A549 (cell line): ENCODE measurements around the gene OTUD7B. TPM values are rescaled to one million over a fixed set of nuclear protein-coding genes. Genes with fewer than 3 reads are reported as not detected.

Source experiments
- ATAC-seq, 2 experiments: fragments of 200-7000 bp in 1 of 2; fragments of >200 bp in 1 of 2; cut with Nextera tagmentation in 1 of 2; cut with Tn5 transposase in 1 of 2; 3 replicates each; pipeline versions ENCODE4 v1.8.0 to v1.9.1; 2018 to 2020; ENCODE audit warnings: mild to moderate bottlenecking in 1 of 2, moderate library complexity in 1 of 2
- CTCF ChIA-PET: fragments of 300-600 bp; sonication (Branson Sonifier 250); formaldehyde crosslinking; extraction: SDS; loops from one replicate; lab custom pipeline; 2021; ENCODE audit warnings: antibody characterized with exemption, inconsistent platforms; lab: Yijun Ruan, JAX
- POLR2A ChIA-PET: fragments of 350-600 bp; formaldehyde crosslinking; extraction: SDS; loops from one replicate; lab custom pipeline; 2021; ENCODE audit warnings: antibody characterized with exemption, inconsistent platforms; lab: Yijun Ruan, JAX
- DNase-seq, 2 experiments: peaks; one replicate each; pipeline versions ENCODE4 v3.0.0 to v3.0.0-alpha.2; 2011 to 2016; ENCODE audit warnings: low read depth in 1 of 2, low spot score in 1 of 2
- FAIRE-seq: peaks from 2 replicates; lab custom pipeline; 2011; peaks lifted over from hg19 to GRCh38; lab: Jason Lieb, UNC
- H3K27ac ChIP-seq, 2 experiments: fragments of >200 bp; sonication (Bioruptor Twin); formaldehyde crosslinking; 3 replicates each; pipeline ENCODE4 v1.5.1; 2016 to 2017
- H3K4me1 ChIP-seq: fragments of >200 bp; sonication (Bioruptor Twin); formaldehyde crosslinking; 3 replicates; pipeline ENCODE4 v1.6.1; 2016
- H3K4me2 ChIP-seq: fragments of >200 bp; sonication (Bioruptor Twin); formaldehyde crosslinking; 3 replicates; pipeline ENCODE4 v1.6.1; 2016
- H3K4me3 ChIP-seq: fragments of >200 bp; sonication (Bioruptor Twin); formaldehyde crosslinking; 3 replicates; pipeline ENCODE4 v1.5.1; 2016
- H3K9me3 ChIP-seq: fragments of >200 bp; sonication (Bioruptor Twin); formaldehyde crosslinking; 3 replicates; pipeline ENCODE4 v1.6.1; 2016
- CBX2 ChIP-seq: fragments of 200-600 bp; sonication (generic); IDR thresholded peaks from 2 replicates; pipeline ENCODE4 v1.6.1; 2016; ENCODE audit warnings: low read depth, mild to moderate bottlenecking, borderline replicate concordance
- CEBPB ChIP-seq, 2 experiments: fragments of >200 bp in 1 of 2; sonication (Bioruptor Twin) in 1 of 2; formaldehyde crosslinking in 1 of 2; IDR thresholded peaks; 2 replicates each; pipeline ENCODE4 v1.6.1; 2012 to 2016
- CHD2 ChIP-seq: fragments of 150-350 bp; IDR thresholded peaks from 2 replicates; pipeline ENCODE4 v1.6.1; 2014; ENCODE audit warnings: low read length; ENCODE audit not compliant: partially characterized antibody
- EHF ChIP-seq: fragments of 250-450 bp; sonication (Bioruptor Pico); IDR thresholded peaks from 2 replicates; pipeline ENCODE4 v1.5.0; 2020; ENCODE audit warnings: mild to moderate bottlenecking
- FOSL2 ChIP-seq, 2 experiments: fragments of 450-650 bp in 1 of 2; fragments of >200 bp in 1 of 2; sonication (Bioruptor Twin) in 1 of 2; formaldehyde crosslinking; IDR thresholded peaks; 2 replicates each; pipeline versions ENCODE4 v1.5.0 to v1.6.1; 2016 to 2020; ENCODE audit warnings: mild to moderate bottlenecking in 1 of 2, moderate library complexity in 1 of 2
- FOXS1 ChIP-seq: fragments of 250-450 bp; sonication (Bioruptor Pico); IDR thresholded peaks from 2 replicates; pipeline ENCODE4 v1.5.0; 2020; ENCODE audit warnings: mild to moderate bottlenecking, moderate library complexity
- GATA3 ChIP-seq: IDR thresholded peaks from 2 replicates; pipeline ENCODE4 v1.6.1; 2012; ENCODE audit warnings: borderline replicate concordance
- HEYL ChIP-seq: fragments of 250-450 bp; sonication (Bioruptor Pico); IDR thresholded peaks from 2 replicates; pipeline ENCODE4 v1.8.0; 2021; ENCODE audit warnings: mild to moderate bottlenecking, moderate library complexity
- HOXB13 ChIP-seq: fragments of 250-450 bp; sonication (Bioruptor Pico); IDR thresholded peaks from 2 replicates; pipeline ENCODE4 v1.5.0; 2020; ENCODE audit warnings: low read depth, mild to moderate bottlenecking, moderate library complexity
- JUN ChIP-seq, 2 experiments: fragments of >200 bp; sonication (Bioruptor Twin); formaldehyde crosslinking; IDR thresholded peaks; 2 replicates in 1 of 2; 3 replicates in 1 of 2; pipeline ENCODE4 v1.6.1; 2016 to 2017
- KDM1A ChIP-seq: fragments of 200-600 bp; sonication (generic); IDR thresholded peaks from 2 replicates; pipeline ENCODE4 v1.6.1; 2016; ENCODE audit warnings: low read depth, mild to moderate bottlenecking
- MAZ ChIP-seq: fragments of 150-350 bp; IDR thresholded peaks from 2 replicates; pipeline ENCODE4 v1.6.1; 2014; ENCODE audit warnings: antibody characterized with exemption, low read depth, low read length, borderline replicate concordance
- PHF8 ChIP-seq: fragments of 200-600 bp; sonication (generic); IDR thresholded peaks from 2 replicates; pipeline ENCODE4 v1.6.1; 2016; ENCODE audit warnings: low read depth, mild to moderate bottlenecking, antibody characterized with exemption, moderate library complexity, borderline replicate concordance
- POLR2AphosphoS2 ChIP-seq: conservative IDR thresholded peaks from 2 replicates; pipeline ENCODE4 v1.6.1; 2012; ENCODE audit warnings: low read length, improper control_type of control experiment, inconsistent platforms
- RAD21 ChIP-seq, 2 experiments: fragments of >200 bp in 1 of 2; sonication (Bioruptor Twin) in 1 of 2; formaldehyde crosslinking in 1 of 2; IDR thresholded peaks in 1 of 2; conservative IDR thresholded peaks in 1 of 2; 2 replicates in 1 of 2; 3 replicates in 1 of 2; pipeline ENCODE4 v1.6.1; 2012 to 2018; ENCODE audit warnings: inconsistent platforms in 1 of 2
- RCOR1 ChIP-seq: fragments of 150-350 bp; IDR thresholded peaks from 2 replicates; pipeline ENCODE4 v1.6.1; 2014; ENCODE audit warnings: antibody characterized with exemption, low read length, low read depth
- TFCP2L1 ChIP-seq: fragments of 250-450 bp; sonication (Bioruptor Pico); IDR thresholded peaks from 2 replicates; pipeline ENCODE4 v1.5.0; 2021; ENCODE audit warnings: mild to moderate bottlenecking
- TP53 ChIP-seq: fragments of 250-450 bp; sonication (Bioruptor Pico); IDR thresholded peaks from 2 replicates; pipeline ENCODE4 v1.5.0; 2021; ENCODE audit warnings: mild to moderate bottlenecking, moderate library complexity
- ZFP36 ChIP-seq: fragments of 450-650 bp; IDR thresholded peaks from 2 replicates; pipeline ENCODE4 v1.6.1; 2014; ENCODE audit warnings: borderline replicate concordance; ENCODE audit not compliant: partially characterized antibody
- WGBS: methylation state at CpG from one replicate; pipeline ENCODE4 v1.1.6; 2017; ENCODE audit errors: missing lambda C conversion rate; 5-methylcytosine and 5-hydroxymethylcytosine counted together
- polyA plus RNA-seq, 4 experiments: library from polyadenylated mRNA; depleted of rRNA in 3 of 4; stranded (reverse); fragments of >200 nt; fragmentation: RNase III in 1 of 4; extraction: RNeasy Plus Mini Kit Qiagen cat#74134 plus additional on column Dnase treatment in 1 of 4; gene quantifications; 2 replicates in 3 of 4; 3 replicates in 1 of 4; pipeline ENCODE4 v1.2.3, GENCODE V29; 2011 to 2017
- TF ChIP-seq, protein P1 (sequence below): fragments of >200 bp; sonication (Bioruptor Twin); formaldehyde crosslinking; IDR thresholded peaks from 2 replicates; pipeline ENCODE4 v1.6.1; 2016
- TF ChIP-seq, protein P2 (sequence below): fragments of >200 bp; sonication (Bioruptor Twin); formaldehyde crosslinking; IDR thresholded peaks from 3 replicates; pipeline ENCODE4 v1.6.1; 2016
- TF ChIP-seq, protein P3 (sequence below): IDR thresholded peaks from 2 replicates; pipeline ENCODE4 v1.6.1; 2012
- TF ChIP-seq, protein P4 (sequence below): IDR thresholded peaks from 2 replicates; pipeline ENCODE4 v1.6.1; 2012; ENCODE audit warnings: low read depth, borderline replicate concordance
- TF ChIP-seq, protein P5 (sequence below): fragments of 450-650 bp; IDR thresholded peaks from 2 replicates; pipeline ENCODE4 v1.6.1; 2014; ENCODE audit warnings: antibody characterized with exemption

Gene OTUD7B
- polyA plus RNA-seq, 2 of the 4 experiments (the other 2 are of a cell fraction) = 8.0 to 12.1 TPM

DNA sequence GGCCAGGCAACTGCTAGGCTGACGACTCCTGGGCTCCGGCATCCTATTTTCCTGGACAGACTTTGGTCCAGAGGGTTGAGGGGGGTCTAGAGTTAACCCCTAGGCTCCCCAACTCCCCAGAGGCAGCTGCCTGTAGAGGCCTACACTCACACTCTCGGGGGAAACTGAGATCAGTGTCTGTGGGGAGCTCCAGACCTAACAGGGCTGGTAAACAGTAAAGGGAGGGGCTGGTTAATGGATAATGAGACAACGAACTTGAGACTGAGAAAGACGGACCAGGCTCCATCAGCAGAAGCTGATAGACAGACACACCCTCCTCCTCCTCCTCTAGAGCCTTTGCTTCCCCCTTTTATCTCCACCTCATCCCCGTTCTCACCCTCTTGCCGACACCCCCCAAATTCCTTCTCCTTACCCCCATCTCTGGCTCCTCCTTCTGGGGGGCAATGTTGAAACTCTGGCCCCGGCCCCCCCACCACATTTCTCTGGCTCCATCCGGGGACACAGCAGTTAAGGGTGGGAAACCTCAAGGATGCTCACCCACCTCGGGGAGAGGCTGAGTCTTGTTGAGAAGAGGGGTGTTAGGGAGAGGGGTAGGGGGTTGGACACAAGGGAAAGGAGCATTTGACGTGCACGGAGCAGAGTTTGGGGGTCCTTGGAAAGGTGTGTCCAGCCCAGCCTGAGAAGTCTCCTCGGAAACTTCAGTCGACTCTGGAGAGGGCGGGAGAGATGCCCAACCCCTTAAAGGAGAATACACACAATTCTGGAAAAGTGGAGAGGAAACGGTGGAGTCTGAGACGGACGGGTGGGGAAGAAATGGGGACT is 74.1 kb downstream of the OTUD7B start, which contains the start of gene MTMR11:
Gene MTMR11 (minus strand): TSS at position 710 of the 822 bp plus-strand sequence. CDS start 232 bp downstream, at position 478.
- under 1% methylated on average over 18 of the region's 18 CpGs for WGBS
- H3K9me3 ChIP-seq = no peaks in the 10 kb centered on the region
- TF ChIP-seq MAZ (no peak), HEYL (CRISPR knock-in tag) (no peak), HOXB13 (CRISPR knock-in tag) (no peak), KDM1A (0 out of 2 replicates have a peak, but pooled peaks have one; percentile 21)
- peak within 1 kb of the TSS; percentile 98 for H3K4me2 ChIP-seq
- peak; percentile 69 to 80 for ATAC-seq
- peaks cover 43% of the 10 kb centered on the region for H3K4me1 ChIP-seq
- no peak for FAIRE-seq
- ChIA-PET CTCF (interaction anchor here (0.6 to 1.7 kb wide), 6 partner anchors 11 to 233 kb away, joined by 3 to 8 read pairs (median 4); a partner anchor contains a TSS), POLR2A (interaction anchor here (2.2 to 4.6 kb wide), 2 partner anchors 8 to 49 kb away, joined by 12 to 70 read pairs; partner anchors contain the start of gene SF3B4)
- H3K4me3 ChIP-seq = peak within 1 kb of the TSS; percentile 65
- DNase-seq = peak; percentile 55 to 66
- H3K27ac ChIP-seq = peak within 1 kb of the TSS; percentile 94

DNA sequence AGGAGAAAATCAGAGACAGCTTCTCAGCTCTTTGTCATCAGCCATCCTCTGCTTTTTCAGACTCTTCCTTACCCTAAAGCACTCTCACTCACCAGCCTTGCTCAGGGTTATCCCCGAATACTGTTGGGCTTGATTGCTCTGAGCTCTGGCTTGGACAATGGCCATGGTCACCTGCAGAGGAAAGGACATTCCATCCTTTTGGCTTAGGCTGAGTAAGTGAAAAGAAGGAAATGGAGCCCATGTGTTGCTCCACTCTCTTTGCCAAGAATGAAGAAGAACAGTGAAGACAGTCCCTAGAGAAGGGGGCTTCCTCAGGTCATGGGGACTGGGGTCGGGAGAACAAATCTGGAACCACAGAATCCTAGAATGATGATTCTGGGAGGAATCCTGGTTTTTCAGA is 76.2 kb downstream of the OTUD7B start:
- ChIA-PET CTCF (interaction anchor here (0.7 to 2.7 kb wide), 2 partner anchors 28 to 46 kb away, joined by 4 to 12 read pairs; a partner anchor contains a TSS), POLR2A (no interaction called here)
- no peak for FAIRE-seq
- peaks cover 29% of the 10 kb centered on the region for H3K4me1 ChIP-seq
- no peak overlapping the region for H3K27ac ChIP-seq
- TF ChIP-seq HEYL (CRISPR knock-in tag) (no peak), GATA3 (no peak), RAD21 (conservative IDR thresholded peaks at IDR 0.05 in 1 of 2, IDR thresholded peaks at IDR 0.05 in 1 of 2) (no peak), JUN (IDR thresholded peaks at IDR 0.05) (no peak), ZFP36 (no peak), FOSL2 (IDR thresholded peaks at IDR 0.05) (no peak), FOSL2 (CRISPR knock-in tag; IDR thresholded peaks at IDR 0.05) (no peak), CHD2 (no peak)
- TF ChIP-seq, protein P1, sequence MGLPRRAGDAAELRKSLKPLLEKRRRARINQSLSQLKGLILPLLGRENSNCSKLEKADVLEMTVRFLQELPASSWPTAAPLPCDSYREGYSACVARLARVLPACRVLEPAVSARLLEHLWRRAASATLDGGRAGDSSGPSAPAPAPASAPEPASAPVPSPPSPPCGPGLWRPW = no peak
- TF ChIP-seq, protein P2, sequence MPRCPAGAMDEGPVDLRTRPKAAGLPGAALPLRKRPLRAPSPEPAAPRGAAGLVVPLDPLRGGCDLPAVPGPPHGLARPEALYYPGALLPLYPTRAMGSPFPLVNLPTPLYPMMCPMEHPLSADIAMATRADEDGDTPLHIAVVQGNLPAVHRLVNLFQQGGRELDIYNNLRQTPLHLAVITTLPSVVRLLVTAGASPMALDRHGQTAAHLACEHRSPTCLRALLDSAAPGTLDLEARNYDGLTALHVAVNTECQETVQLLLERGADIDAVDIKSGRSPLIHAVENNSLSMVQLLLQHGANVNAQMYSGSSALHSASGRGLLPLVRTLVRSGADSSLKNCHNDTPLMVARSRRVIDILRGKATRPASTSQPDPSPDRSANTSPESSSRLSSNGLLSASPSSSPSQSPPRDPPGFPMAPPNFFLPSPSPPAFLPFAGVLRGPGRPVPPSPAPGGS = no peak
- TF ChIP-seq, protein P3, sequence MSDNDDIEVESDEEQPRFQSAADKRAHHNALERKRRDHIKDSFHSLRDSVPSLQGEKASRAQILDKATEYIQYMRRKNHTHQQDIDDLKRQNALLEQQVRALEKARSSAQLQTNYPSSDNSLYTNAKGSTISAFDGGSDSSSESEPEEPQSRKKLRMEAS = no peak
- TF ChIP-seq, all 56 proteins: peak for 0
- no peak for ATAC-seq
- H3K4me3 ChIP-seq = no peak overlapping the region
- no peak overlapping the region for H3K4me2 ChIP-seq
- H3K9me3 ChIP-seq = no peaks in the 10 kb centered on the region
- no peak for DNase-seq
- WGBS = 91% methylated on average over 2 of the region's 2 CpGs

DNA sequence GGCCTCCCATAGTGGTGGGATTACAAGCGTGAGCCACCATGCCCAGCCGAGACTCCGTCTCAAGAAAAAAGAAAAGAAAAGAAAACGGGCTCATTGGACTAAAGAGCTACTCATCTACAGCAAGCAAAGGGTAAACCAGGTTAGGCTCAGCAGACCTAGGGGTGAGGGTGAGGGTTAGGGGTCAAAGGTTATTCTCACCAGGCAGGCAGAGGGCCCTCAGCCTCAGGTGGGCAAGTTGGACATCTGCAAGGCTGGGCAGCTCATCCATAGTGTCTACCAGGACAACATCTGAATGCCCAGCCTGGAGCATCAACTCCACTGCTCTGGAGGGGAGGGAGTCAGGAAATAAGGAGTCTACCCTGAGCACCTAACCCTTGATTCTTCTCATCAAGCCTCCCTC is 77.3 kb downstream of the OTUD7B start:
- CTCF ChIA-PET = interaction anchor here (0.6 to 2.7 kb wide), 3 partner anchors 9 to 45 kb away, joined by 3 to 12 read pairs (median 4); a partner anchor contains a TSS
- 95% methylated on average over 4 of the region's 4 CpGs for WGBS
- TF ChIP-seq CHD2 (no peak), PHF8 (no peak), TP53 (CRISPR knock-in tag) (no peak), EHF (no peak), FOXS1 (CRISPR knock-in tag) (no peak), RCOR1 (no peak), CEBPB (IDR thresholded peaks at IDR 0.05) (no peak), KDM1A (no peak), CBX2 (no peak), FOSL2 (IDR thresholded peaks at IDR 0.05) (no peak), FOSL2 (CRISPR knock-in tag; IDR thresholded peaks at IDR 0.05) (no peak), TFCP2L1 (CRISPR knock-in tag) (no peak), POLR2AphosphoS2 (no peak)
- TF ChIP-seq, protein P4, sequence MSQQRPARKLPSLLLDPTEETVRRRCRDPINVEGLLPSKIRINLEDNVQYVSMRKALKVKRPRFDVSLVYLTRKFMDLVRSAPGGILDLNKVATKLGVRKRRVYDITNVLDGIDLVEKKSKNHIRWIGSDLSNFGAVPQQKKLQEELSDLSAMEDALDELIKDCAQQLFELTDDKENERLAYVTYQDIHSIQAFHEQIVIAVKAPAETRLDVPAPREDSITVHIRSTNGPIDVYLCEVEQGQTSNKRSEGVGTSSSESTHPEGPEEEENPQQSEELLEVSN = no peak
- TF ChIP-seq, protein P5, sequence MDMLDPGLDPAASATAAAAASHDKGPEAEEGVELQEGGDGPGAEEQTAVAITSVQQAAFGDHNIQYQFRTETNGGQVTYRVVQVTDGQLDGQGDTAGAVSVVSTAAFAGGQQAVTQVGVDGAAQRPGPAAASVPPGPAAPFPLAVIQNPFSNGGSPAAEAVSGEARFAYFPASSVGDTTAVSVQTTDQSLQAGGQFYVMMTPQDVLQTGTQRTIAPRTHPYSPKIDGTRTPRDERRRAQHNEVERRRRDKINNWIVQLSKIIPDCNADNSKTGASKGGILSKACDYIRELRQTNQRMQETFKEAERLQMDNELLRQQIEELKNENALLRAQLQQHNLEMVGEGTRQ = no peak
- Histone ChIP-seq H3K4me3 (no peak overlapping the region), H3K9me3 (no peaks in the 10 kb centered on the region), H3K27ac (no peak overlapping the region), H3K4me1 (peaks cover 32% of the 10 kb centered on the region), H3K4me2 (no peak overlapping the region)
- POLR2A ChIA-PET = no interaction called here
- ATAC-seq (no peak), DNase-seq (no peak), FAIRE-seq (no peak)
